Ishikawa (cell line): ENCODE data around the gene FDX2.

ENCODE experiments used
- CEBPB ChIP-seq: IDR thresholded peaks from 2 replicates; pipeline ENCODE4 v1.6.1; 2012
- CREB1 ChIP-seq: IDR thresholded peaks from 2 replicates; pipeline ENCODE4 v1.6.1; 2012; ENCODE audit warnings: low read depth
- EP300 ChIP-seq: IDR thresholded peaks from 2 replicates; pipeline ENCODE4 v1.6.1; 2012; ENCODE audit warnings: borderline replicate concordance
- FOXM1 ChIP-seq: IDR thresholded peaks from 2 replicates; pipeline ENCODE4 v1.6.1; 2012; ENCODE audit warnings: low read depth, borderline replicate concordance
- MAX ChIP-seq: IDR thresholded peaks from 2 replicates; pipeline ENCODE4 v1.6.1; 2012
- REST ChIP-seq: IDR thresholded peaks from 2 replicates; pipeline ENCODE4 v1.6.1; 2012; ENCODE audit warnings: low read depth, mild to moderate bottlenecking
- TAF1 ChIP-seq: IDR thresholded peaks from 2 replicates; pipeline ENCODE4 v1.6.1; 2012; ENCODE audit warnings: low read depth, mild to moderate bottlenecking
- TCF12 ChIP-seq: IDR thresholded peaks from 2 replicates; pipeline ENCODE4 v1.6.1; 2012; ENCODE audit warnings: low read depth
- YY1 ChIP-seq: IDR thresholded peaks from 2 replicates; pipeline ENCODE4 v1.6.1; 2012; ENCODE audit warnings: low read depth

GRCh38 chr19:10292789-10293636 lies 22.8 kb downstream of the FDX2 start:
- TF ChIP-seq CEBPB: no peak
- TF ChIP-seq MAX: no peak; the same call in 1 of the 2 replicates
- no peak for TF ChIP-seq TAF1
- no peak for TF ChIP-seq EP300
- TF ChIP-seq CREB1: no peak
- TF ChIP-seq REST: no peak
- TF ChIP-seq YY1: no peak
- no peak for TF ChIP-seq TCF12
- no peak for TF ChIP-seq FOXM1
